ENCODE data around the gene LARP4B. TPM values are rescaled to one million over a fixed set of nuclear protein-coding genes. Genes with fewer than 3 reads are reported as not detected.

LARP4B gene
- total RNA-seq, 1 donor from 2014 or later: 58.4 TPM

DNA sequence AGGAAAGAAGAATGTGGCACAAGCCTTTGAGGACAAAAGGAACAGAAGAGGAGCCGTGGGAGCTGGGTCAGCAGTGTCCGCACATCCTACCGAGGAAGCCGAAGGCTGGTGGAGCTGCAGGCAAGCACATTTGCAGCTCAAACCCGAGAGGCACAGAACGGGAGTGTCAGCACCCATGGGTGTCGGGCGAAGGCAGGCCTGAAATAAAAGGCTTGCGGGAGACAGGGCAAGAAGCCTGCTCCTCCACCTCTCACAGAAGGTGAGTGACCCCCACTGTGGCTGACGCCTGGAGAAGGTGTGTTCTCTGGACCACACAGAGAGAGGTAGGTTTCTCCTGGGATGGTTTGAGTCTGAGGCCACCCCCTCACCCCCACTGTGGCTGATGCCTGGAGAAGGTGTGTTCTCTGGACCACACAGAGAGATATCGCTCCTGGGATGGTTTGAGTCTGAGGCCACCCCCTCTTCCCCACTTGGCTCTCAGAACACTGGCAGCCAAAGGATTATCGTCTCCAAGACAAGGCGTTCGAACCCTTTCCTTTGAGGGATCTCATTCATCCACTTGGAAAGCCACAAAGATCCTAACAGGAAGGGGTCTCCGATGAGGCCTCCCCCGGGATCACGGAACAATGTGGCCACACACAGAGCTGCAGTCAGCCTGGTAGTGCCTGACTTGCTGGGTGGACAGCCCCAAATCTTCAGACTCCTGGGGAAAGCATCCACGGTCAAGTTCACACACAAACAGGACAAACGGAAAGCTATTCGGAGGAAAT lies 35.1 kb upstream of the LARP4B start:
- TF ChIP-seq CTCF (conservative IDR thresholded peaks at IDR 0.05; ENCODE audit: low read depth, low read length): no peak
- no peak for DNase-seq (ENCODE audit: low read depth)
- no peak overlapping the region for H3K4me3 ChIP-seq (ENCODE audit: low read depth, low read length)

- no peak for TF ChIP-seq CTCF (conservative IDR thresholded peaks at IDR 0.05; ENCODE audit: low read depth, low read length)
- DNase-seq (ENCODE audit: low read depth): no peak
- H3K4me3 ChIP-seq (ENCODE audit: low read depth, low read length): no peak overlapping the region
Measured at GRCh38 chr10:964988-965417, 33.5 kb upstream of the LARP4B start.

DNA sequence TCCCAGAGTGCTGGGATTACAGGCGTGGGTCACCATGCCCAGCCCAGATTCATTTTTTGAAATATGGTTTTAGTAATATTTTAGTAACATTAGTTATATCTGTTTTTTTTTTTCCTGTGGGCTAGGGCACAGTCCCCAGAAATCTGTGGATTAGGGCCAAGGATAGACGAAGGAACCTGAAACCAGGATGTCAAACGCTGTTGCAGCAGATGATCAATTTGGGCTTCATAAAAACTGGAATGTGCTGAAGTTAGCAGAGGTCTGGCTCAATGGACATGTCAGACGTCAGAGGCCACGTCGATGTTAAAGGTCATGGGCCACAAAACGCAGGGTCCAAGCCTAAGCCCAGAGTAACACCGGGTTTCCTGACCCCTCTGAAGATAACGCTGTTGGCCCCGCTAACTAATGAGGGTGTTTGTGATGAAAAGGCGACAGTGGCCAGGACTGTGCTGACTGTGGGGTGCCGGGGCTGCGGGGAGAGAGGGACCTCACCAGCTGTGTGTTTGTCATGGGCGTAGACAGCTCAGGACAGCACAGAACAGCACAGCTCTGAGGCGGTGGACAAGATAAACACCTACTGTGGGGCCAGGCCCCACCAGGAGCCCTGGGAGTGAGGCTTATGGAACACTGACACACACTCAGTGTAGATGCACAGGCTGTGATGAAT lies 32.9 kb upstream of the LARP4B start:
- no peak for TF ChIP-seq CTCF (conservative IDR thresholded peaks at IDR 0.05; ENCODE audit: low read depth, low read length)
- H3K4me3 ChIP-seq (ENCODE audit: low read depth, low read length): no peak overlapping the region
- no peak for DNase-seq (ENCODE audit: low read depth)

DNA sequence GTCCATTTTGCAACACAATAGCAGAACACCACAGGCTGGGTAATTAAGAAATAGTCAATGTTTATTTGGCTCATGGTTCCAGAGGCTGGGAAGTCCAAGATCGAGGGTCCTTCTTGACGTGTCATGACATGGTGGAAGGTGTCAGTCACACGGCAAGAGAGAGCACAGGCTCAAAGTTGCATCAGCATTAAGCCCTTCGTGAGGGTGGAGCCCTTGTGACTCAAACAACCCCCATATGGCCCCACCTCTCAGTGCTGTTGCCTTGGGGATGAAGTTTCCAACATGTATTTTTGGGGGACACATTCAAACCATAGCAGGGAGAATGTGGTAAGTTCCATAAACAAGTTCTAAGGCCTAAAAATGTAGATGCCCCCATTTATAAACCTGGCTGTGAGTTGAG lies 32.1 kb upstream of the LARP4B start:
- DNase-seq (ENCODE audit: low read depth): no peak
- TF ChIP-seq CTCF (conservative IDR thresholded peaks at IDR 0.05; ENCODE audit: low read depth, low read length): no peak
- no peak overlapping the region for H3K4me3 ChIP-seq (ENCODE audit: low read depth, low read length)

- no peak for DNase-seq (ENCODE audit: low read depth)
- no peak overlapping the region for H3K4me3 ChIP-seq (ENCODE audit: low read depth, low read length)
- TF ChIP-seq CTCF (conservative IDR thresholded peaks at IDR 0.05; ENCODE audit: low read depth, low read length): no peak
Measured at GRCh38 chr10:963186-963585, 31.7 kb upstream of the LARP4B start.

GRCh38 chr10:962342-962741 lies 30.8 kb upstream of the LARP4B start:
- no peak for DNase-seq (ENCODE audit: low read depth)
- no peak for TF ChIP-seq CTCF (conservative IDR thresholded peaks at IDR 0.05; ENCODE audit: low read depth, low read length)
- H3K4me3 ChIP-seq (ENCODE audit: low read depth, low read length): no peak overlapping the region
